K562 (cell line): ENCODE data around the gene ARL13B. TPM values are rescaled to one million over a fixed set of nuclear protein-coding genes. Genes with fewer than 3 reads are reported as not detected.
"Not testable (repeated sequence)": the region's sequence is repeated elsewhere in the genome, so short reads cannot be mapped to it uniquely, and the experiment has no call there.

Source experiments
- ATAC-seq: fragments of 200-7000 bp; cut with Tn5 transposase; 3 replicates; pipeline ENCODE4 v1.9.1; 2020; ENCODE audit warnings: moderate library complexity
- BruUV-seq: library from RNA; stranded (reverse); fragments of 400-500 nt; replicated peaks from 2 replicates; lab custom pipeline; 2021; lab: Mats Ljungman, UMichigan
- CTCF ChIA-PET: fragments of 300-600 bp; formaldehyde crosslinking; extraction: SDS; loops from one replicate; lab custom pipeline; 2021; ENCODE audit warnings: low intra/inter-chr PET ratio; lab: Yijun Ruan, JAX
- POLR2A ChIA-PET: fragments of 300-600, 350-650 bp; sonication (Branson Sonifier 250); formaldehyde crosslinking; extraction: SDS; loops from one replicate; lab custom pipeline; 2021; ENCODE audit warnings: antibody characterized with exemption, inconsistent platforms; lab: Yijun Ruan, JAX
- DNase-seq, 4 experiments: peaks; one replicate each; pipeline versions ENCODE4 v3.0.0 to v3.0.0-alpha.2; 2011 to 2018; ENCODE audit warnings: low spot score in 3 of 4, mixed read lengths in 3 of 4; ENCODE audit errors: extremely low read depth in 1 of 4
- FAIRE-seq: peaks from 2 replicates; lab custom pipeline; 2011; peaks lifted over from hg19 to GRCh38; lab: Jason Lieb, UNC
- H2AFZ ChIP-seq: 2 replicates; pipeline ENCODE4 v1.6.0; 2011; ENCODE audit warnings: low read depth, low read length, control low read depth, inconsistent platforms
- H3K27ac ChIP-seq: fragments of 200-600 bp; 3 replicates; pipeline ENCODE4 v1.8.0; 2011; ENCODE audit warnings: low read depth, mild to moderate bottlenecking, control low read depth, inconsistent platforms, low read length, moderate library complexity, mixed read lengths; ENCODE audit errors: extremely low read depth
- H3K27me3 ChIP-seq, 2 experiments: fragments of 300-600 bp in 1 of 2; 2 replicates in 1 of 2; 3 replicates in 1 of 2; pipeline versions ENCODE4 v1.6.0 to v1.8.0; 2011; ENCODE audit warnings: inconsistent platforms in 2 of 2, low read length in 2 of 2, mild to moderate bottlenecking in 1 of 2, mixed read lengths in 1 of 2, moderate library complexity in 1 of 2; ENCODE audit not compliant: control insufficient read depth in 2 of 2, insufficient read depth in 2 of 2
- H3K36me3 ChIP-seq: fragments of 300-600 bp; 3 replicates; pipeline ENCODE4 v1.8.0; 2011; ENCODE audit warnings: mild to moderate bottlenecking, low read length, inconsistent platforms; ENCODE audit not compliant: control insufficient read depth, insufficient read depth
- H3K4me1 ChIP-seq, 2 experiments: fragments of 200-600 bp in 1 of 2; replicated peaks in 1 of 2; 2 replicates in 1 of 2; 3 replicates in 1 of 2; pipeline versions ENCODE4 v1.5.1 to v1.8.0; 2011; ENCODE audit warnings: inconsistent platforms in 2 of 2, low read length in 2 of 2, mild to moderate bottlenecking in 1 of 2, mixed read lengths in 1 of 2, moderate library complexity in 1 of 2; ENCODE audit not compliant: control insufficient read depth in 2 of 2, insufficient read depth in 2 of 2
- H3K4me2 ChIP-seq: 2 replicates; pipeline ENCODE4 v1.6.1; 2011; ENCODE audit warnings: low read length, control low read depth, inconsistent platforms, mixed read lengths; ENCODE audit not compliant: insufficient read depth
- H3K4me3 ChIP-seq: fragments of 200-600 bp; sonication (generic), shearing (Covaris generic); 2 replicates; pipeline ENCODE4 v1.5.1; 2016; ENCODE audit warnings: control low read depth, inconsistent platforms
- H3K79me2 ChIP-seq: fragments of 200-600 bp; 3 replicates; pipeline ENCODE4 v1.8.0; 2011; ENCODE audit warnings: low read length, inconsistent platforms; ENCODE audit not compliant: control insufficient read depth, insufficient read depth
- H3K9ac ChIP-seq, 2 experiments: 2 replicates each; pipeline versions ENCODE4 v1.6.0 to v1.6.1; 2011; ENCODE audit warnings: low read depth in 2 of 2, low read length in 2 of 2, control low read depth in 1 of 2, inconsistent platforms in 1 of 2, mild to moderate bottlenecking in 1 of 2, mixed read lengths in 1 of 2; ENCODE audit not compliant: insufficient read depth in 1 of 2
- H3K9me1 ChIP-seq: one replicate; pipeline ENCODE4 v1.6.0; 2011; ENCODE audit warnings: inconsistent platforms, mild to moderate bottlenecking, low read length, moderate library complexity; ENCODE audit not compliant: control insufficient read depth, insufficient read depth
- H3K9me3 ChIP-seq: replicated peaks from 2 replicates; pipeline ENCODE4 v1.5.1; 2011; ENCODE audit warnings: low read depth, low read length, inconsistent platforms; ENCODE audit not compliant: control insufficient read depth, insufficient read depth
- H4K20me1 ChIP-seq: replicated peaks from 2 replicates; pipeline ENCODE4 v1.6.1; 2011; ENCODE audit warnings: low read length, inconsistent platforms, mixed read lengths; ENCODE audit not compliant: control insufficient read depth, insufficient read depth
- JUND ChIP-seq, 2 experiments: IDR thresholded peaks; 2 replicates in 1 of 2; 3 replicates in 1 of 2; pipeline ENCODE4 v1.6.1; 2011; ENCODE audit warnings: borderline replicate concordance in 2 of 2, low read depth in 2 of 2, low read length in 2 of 2, improper control_type of control experiment in 1 of 2, missing biosample characterization in 1 of 2, missing genetic modification characterization in 1 of 2, missing genetic modification reagents in 1 of 2
- MEIS2 ChIP-seq: fragments of 450-650 bp; IDR thresholded peaks from 2 replicates; pipeline ENCODE4 v1.6.1; 2014; ENCODE audit warnings: mild to moderate bottlenecking; ENCODE audit not compliant: partially characterized antibody
- OTX1 ChIP-seq: fragments of 450-650 bp; formaldehyde crosslinking; IDR thresholded peaks from 2 replicates; pipeline ENCODE4 v1.4.0; 2022; ENCODE audit warnings: mild to moderate bottlenecking
- ZBTB8A ChIP-seq: fragments of 450-650 bp; IDR thresholded peaks from 2 replicates; pipeline ENCODE4 v1.6.1; 2018; ENCODE audit warnings: mild to moderate bottlenecking, moderate library complexity; ENCODE audit not compliant: partially characterized antibody
- ZFX ChIP-seq: sonication (generic); formaldehyde crosslinking; IDR thresholded peaks from 2 replicates; pipeline ENCODE4 v1.8.0; 2022; ENCODE audit warnings: mild to moderate bottlenecking, missing genetic modification reagents, moderate library complexity
- WGBS: fragments of 100-300 bp; shearing (Covaris generic); methylation state at CpG from one replicate; pipeline ENCODE4 v1.1.6; 2016; ENCODE audit warnings: low coverage, mixed read lengths; ENCODE audit not compliant: insufficient coverage; ENCODE audit errors: missing lambda C conversion rate; 5-methylcytosine and 5-hydroxymethylcytosine counted together
- in situ Hi-C: fragments of 300-500 bp; cut with MboI; formaldehyde crosslinking; loops from 4 replicates; pipeline ENCODE4 v1.15.0; 2018; ENCODE audit warnings: inconsistent platforms, mixed read lengths
- intact Hi-C: fragments of 100-400 bp; cut with micrococcal nuclease; formaldehyde crosslinking; loops from 2 replicates; pipeline ENCODE4 v1.14.2; 2022
- polyA plus RNA-seq, 8 experiments: library from polyadenylated mRNA; depleted of rRNA in 4 of 8; stranded (reverse) in 5 of 8; unstranded in 3 of 8; fragments of >200 nt; fragmentation: Nextera tagmentation in 2 of 8; fragmentation: Illumina TruSeq in 1 of 8; extraction: Ambion mirVana in 2 of 8; extraction: Trizol in 1 of 8; gene quantifications; 2 replicates each; pipeline versions ENCODE4 v1.2.1 to v1.2.3, GENCODE V29; 2011 to 2014; ENCODE audit warnings: inconsistent platforms in 1 of 8, missing spikeins in 1 of 8
- total RNA-seq, 7 experiments: library from RNA; depleted of rRNA in 6 of 7; stranded (reverse); fragments of >200 nt in 6 of 7; fragmentation: Illumina TruSeq in 2 of 7; extraction: Trizol in 2 of 7; gene quantifications; 2 replicates each; pipeline versions ENCODE4 v1.2.1 to v1.2.3, GENCODE V29; 2011 to 2021; ENCODE audit warnings: low replicate concordance in 1 of 7
- TF ChIP-seq, protein P1 (sequence below): IDR thresholded peaks from 2 replicates; pipeline ENCODE4 v1.6.1; 2014; ENCODE audit warnings: antibody characterized with exemption
- TF ChIP-seq, protein P2 (sequence below): fragments of 450-650 bp; IDR thresholded peaks from 2 replicates; pipeline ENCODE4 v1.6.1; 2016
- TF ChIP-seq, protein P3 (sequence below), 2 experiments: IDR thresholded peaks in 1 of 2; conservative IDR thresholded peaks in 1 of 2; 2 replicates each; pipeline ENCODE4 v1.6.1; 2016; ENCODE audit warnings: low read depth in 2 of 2, mild to moderate bottlenecking in 1 of 2, missing compliant biosample characterization in 1 of 2, missing genetic modification characterization in 1 of 2, moderate library complexity in 1 of 2

Gene ARL13B
- total and polyA plus RNA-seq, 9 of the 15 experiments (the other 6 are each of a cell fraction or from before 2014, with no cell fraction given): 4.1 to 16.9 (median 12.2) TPM

DNA sequence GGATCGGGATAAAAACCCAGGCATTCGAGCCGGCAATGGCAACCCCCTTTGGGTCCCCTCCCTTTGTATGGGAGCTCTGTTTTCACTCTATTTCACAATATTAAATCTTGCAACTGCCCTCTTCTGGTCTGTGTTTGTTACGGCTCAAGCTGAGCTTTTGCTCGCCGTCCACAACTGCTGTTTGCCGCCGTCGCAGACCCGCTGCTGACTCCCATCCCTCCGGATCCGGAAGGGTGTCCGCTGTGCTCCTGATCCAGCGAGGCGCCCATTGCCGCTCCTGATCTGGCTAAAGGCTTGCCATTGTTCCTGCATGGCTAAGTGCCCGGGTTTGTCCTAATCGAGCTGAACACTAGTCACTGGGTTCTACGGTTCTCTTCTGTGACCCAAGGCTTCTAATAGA, 14.8 kb upstream of the ARL13B start:
- CTCF ChIA-PET, H2AFZ ChIP-seq, H3K4me3 ChIP-seq, DNase-seq, ATAC-seq, H3K27me3 ChIP-seq, FAIRE-seq, BruUV-seq, H3K9me1 ChIP-seq, in situ Hi-C loops, H3K9ac ChIP-seq, H3K4me2 ChIP-seq, H3K79me2 ChIP-seq, intact Hi-C loops, H3K27ac ChIP-seq, H4K20me1 ChIP-seq, H3K4me1 ChIP-seq, H3K9me3 ChIP-seq: not testable (repeated sequence)
- 96% methylated on average over 5 of the region's 19 CpGs for WGBS
- POLR2A ChIA-PET: interaction anchor here (1.6 kb wide), 1 partner anchor 8 kb away, joined by 10 read pairs; the partner anchor contains the start of gene PROS1
- peaks cover 19% of the 10 kb centered on the region; the same call in 1 of the 3 replicates for H3K36me3 ChIP-seq

DNA sequence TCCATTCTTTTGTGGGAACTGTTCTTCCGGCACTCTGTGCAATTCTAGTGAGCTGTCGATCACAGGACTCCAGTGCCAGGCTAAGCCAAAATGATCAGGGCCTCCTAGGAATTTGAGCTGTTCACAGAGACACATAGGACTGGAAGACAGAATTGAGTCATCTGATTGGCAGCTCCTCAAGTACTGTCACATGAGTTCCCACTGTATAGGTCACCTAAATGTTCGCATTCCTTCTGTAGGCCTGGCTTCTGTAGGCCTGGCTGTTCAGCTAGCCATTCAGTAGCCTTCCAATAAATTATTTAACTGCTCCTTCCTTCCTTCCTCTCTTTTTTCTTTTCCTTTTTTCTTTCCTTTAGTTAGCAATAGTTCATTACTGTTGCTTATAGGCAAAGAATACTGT, 10.5 kb upstream of the ARL13B start:
- H3K4me1 ChIP-seq: peaks cover 2 to 15% of the 10 kb centered on the region in 2 experiments; a peak in 4 of 5 replicates
- ATAC-seq: no peak
- no peak for FAIRE-seq
- WGBS: 68% methylated on average over 3 of the region's 3 CpGs
- DNase-seq: peak in 3 of 4 experiments; percentile 6 to 48 (median 26)
- no peak overlapping the region for H3K4me2 ChIP-seq
- intact Hi-C loops (no loop called here), in situ Hi-C loops (no loop called here)
- H3K27ac ChIP-seq: peak overlapping the region; percentile 13; the same call in 2 of the 3 replicates
- H3K9me1 ChIP-seq: no peaks in the 10 kb centered on the region
- no peaks in the 10 kb centered on the region for H3K27me3 ChIP-seq
- TF ChIP-seq MEIS2 (peak; percentile 38), ZFX (CRISPR knock-in tag) (peak; percentile 32; the same call in 1 of the 2 replicates), JUND (IDR thresholded peaks at IDR 0.05; ENCODE audit: borderline replicate concordance, low read depth, low read length) (peak; percentile 32; the same call in 1 of the 2 replicates), JUND (tag; IDR thresholded peaks at IDR 0.05; ENCODE audit: borderline replicate concordance, low read depth, low read length) (no peak), OTX1 (CRISPR knock-in tag) (no peak), ZBTB8A (no peak)
- TF ChIP-seq, protein P1, sequence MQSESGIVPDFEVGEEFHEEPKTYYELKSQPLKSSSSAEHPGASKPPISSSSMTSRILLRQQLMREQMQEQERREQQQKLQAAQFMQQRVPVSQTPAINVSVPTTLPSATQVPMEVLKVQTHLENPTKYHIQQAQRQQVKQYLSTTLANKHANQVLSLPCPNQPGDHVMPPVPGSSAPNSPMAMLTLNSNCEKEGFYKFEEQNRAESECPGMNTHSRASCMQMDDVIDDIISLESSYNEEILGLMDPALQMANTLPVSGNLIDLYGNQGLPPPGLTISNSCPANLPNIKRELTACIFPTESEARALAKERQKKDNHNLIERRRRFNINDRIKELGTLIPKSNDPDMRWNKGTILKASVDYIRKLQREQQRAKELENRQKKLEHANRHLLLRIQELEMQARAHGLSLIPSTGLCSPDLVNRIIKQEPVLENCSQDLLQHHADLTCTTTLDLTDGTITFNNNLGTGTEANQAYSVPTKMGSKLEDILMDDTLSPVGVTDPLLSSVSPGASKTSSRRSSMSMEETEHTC: 0 out of 2 replicates have a peak, but pooled peaks have one; percentile 14
- TF ChIP-seq, protein P2, sequence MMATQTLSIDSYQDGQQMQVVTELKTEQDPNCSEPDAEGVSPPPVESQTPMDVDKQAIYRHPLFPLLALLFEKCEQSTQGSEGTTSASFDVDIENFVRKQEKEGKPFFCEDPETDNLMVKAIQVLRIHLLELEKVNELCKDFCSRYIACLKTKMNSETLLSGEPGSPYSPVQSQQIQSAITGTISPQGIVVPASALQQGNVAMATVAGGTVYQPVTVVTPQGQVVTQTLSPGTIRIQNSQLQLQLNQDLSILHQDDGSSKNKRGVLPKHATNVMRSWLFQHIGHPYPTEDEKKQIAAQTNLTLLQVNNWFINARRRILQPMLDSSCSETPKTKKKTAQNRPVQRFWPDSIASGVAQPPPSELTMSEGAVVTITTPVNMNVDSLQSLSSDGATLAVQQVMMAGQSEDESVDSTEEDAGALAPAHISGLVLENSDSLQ: peak; percentile 86
- TF ChIP-seq, protein P3, sequence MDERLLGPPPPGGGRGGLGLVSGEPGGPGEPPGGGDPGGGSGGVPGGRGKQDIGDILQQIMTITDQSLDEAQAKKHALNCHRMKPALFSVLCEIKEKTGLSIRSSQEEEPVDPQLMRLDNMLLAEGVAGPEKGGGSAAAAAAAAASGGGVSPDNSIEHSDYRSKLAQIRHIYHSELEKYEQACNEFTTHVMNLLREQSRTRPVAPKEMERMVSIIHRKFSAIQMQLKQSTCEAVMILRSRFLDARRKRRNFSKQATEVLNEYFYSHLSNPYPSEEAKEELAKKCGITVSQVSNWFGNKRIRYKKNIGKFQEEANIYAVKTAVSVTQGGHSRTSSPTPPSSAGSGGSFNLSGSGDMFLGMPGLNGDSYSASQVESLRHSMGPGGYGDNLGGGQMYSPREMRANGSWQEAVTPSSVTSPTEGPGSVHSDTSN (CRISPR knock-in tag; IDR thresholded peaks at IDR 0.05; ENCODE audit: low read depth): no peak
- TF ChIP-seq, protein P3 (tag; conservative IDR thresholded peaks at IDR 0.05; ENCODE audit: low read depth): peak; percentile 45
- no peak overlapping the region for H3K4me3 ChIP-seq
- no TSS peak for BruUV-seq
- 0 out of 4 replicates have a peak overlapping the region, but pooled peaks of 1 of the 2 experiments have one; percentile 16 for H3K9ac ChIP-seq
- POLR2A ChIA-PET: interaction anchor here (0.5 to 1.4 kb wide), 4 partner anchors 10 to 230 kb away, joined by 3 to 5 read pairs (median 3); partner anchors contain the start of gene ARL13B
- H3K79me2 ChIP-seq: peaks cover 38% of the 10 kb centered on the region
- H4K20me1 ChIP-seq: no peaks in the 10 kb centered on the region
- CTCF ChIA-PET: no interaction called here
- H3K9me3 ChIP-seq: no peaks in the 10 kb centered on the region
- H2AFZ ChIP-seq: no peak overlapping the region
- peaks cover 13% of the 10 kb centered on the region; the same call in 1 of the 3 replicates for H3K36me3 ChIP-seq
